Activated naive CD8-positive, alpha-beta T cell treated with anti-CD3 and anti-CD28 coated beads, Interleukin-2, amount 10 ng/mL, durations not matched to agents 7 days and 5 days (primary cell): ENCODE measurements around the gene CNTN2. TPM values are rescaled to one million over a fixed set of nuclear protein-coding genes. Genes with fewer than 3 reads are reported as not detected.
A peak's percentile ranks its signal among the peaks of the same experiment; 100 is the strongest.

Experiments
- ATAC-seq: fragments of 150-1000 bp; cut with Tn5 transposase; one replicate; pipeline ENCODE4 v1.10.0; 2021; ENCODE audit warnings: low read depth, moderate library complexity
- POLR2A ChIA-PET: fragments of 350-600 bp; sonication (Branson Sonifier 250); formaldehyde crosslinking; loops from one replicate; lab custom pipeline; 2021; ENCODE audit warnings: antibody characterized with exemption; lab: Charles Lee
- DNase-seq: peaks from one replicate; pipeline ENCODE4 v3.0.0; 2021
- H3K27ac Mint-ChIP-seq: one replicate; pipeline ENCODE4 v1.8.0; 2022; ENCODE audit warnings: mild to moderate bottlenecking, mixed read lengths
- H3K27me3 Mint-ChIP-seq: one replicate; pipeline ENCODE4 v1.8.0; 2022; ENCODE audit warnings: mild to moderate bottlenecking, moderate library complexity, mixed read lengths
- H3K36me3 Mint-ChIP-seq: one replicate; pipeline ENCODE4 v1.8.0; 2021; ENCODE audit warnings: mild to moderate bottlenecking, mixed read lengths
- H3K4me1 Mint-ChIP-seq: one replicate; pipeline ENCODE4 v1.8.0; 2021; ENCODE audit warnings: mixed read lengths
- H3K4me3 Mint-ChIP-seq: one replicate; pipeline ENCODE4 v1.8.0; 2022; ENCODE audit warnings: mild to moderate bottlenecking, moderate library complexity, mixed read lengths
- H3K9me3 Mint-ChIP-seq: one replicate; pipeline ENCODE4 v1.8.0; 2021; ENCODE audit warnings: mixed read lengths
- total RNA-seq, 2 experiments: library from RNA; stranded (reverse); gene quantifications; one replicate each; pipeline ENCODE4 v1.2.3, GENCODE V29; 2021

Gene CNTN2
- total RNA-seq, 2 experiments from 2014 or later = not detected

- ATAC-seq = no peak
- no peaks in the 10 kb centered on the region for H3K9me3 Mint-ChIP-seq
- peaks cover 32% of the 10 kb centered on the region for H3K27me3 Mint-ChIP-seq
- H3K36me3 Mint-ChIP-seq = no peaks in the 10 kb centered on the region
- no peak for DNase-seq
- H3K27ac Mint-ChIP-seq = no peak overlapping the region
- no peaks in the 10 kb centered on the region for H3K4me1 Mint-ChIP-seq
- no peak overlapping the region for H3K4me3 Mint-ChIP-seq
- POLR2A ChIA-PET = interaction anchor here (0.5 kb wide), 1 partner anchor 16 kb away, joined by 3 read pairs; no protein-coding TSS in a partner anchor
Observed at GRCh38 chr1:205049479-205049878, 6.5 kb downstream of the CNTN2 start.

GRCh38 chr1:205052690-205053089 is 9.7 kb downstream of the CNTN2 start:
- ATAC-seq (no peak), DNase-seq (no peak)
- Mint-ChIP-seq H3K4me1 (no peaks in the 10 kb centered on the region), H3K27ac (no peak overlapping the region), H3K9me3 (no peaks in the 10 kb centered on the region), H3K4me3 (no peak overlapping the region), H3K27me3 (peaks cover 6% of the 10 kb centered on the region), H3K36me3 (no peaks in the 10 kb centered on the region)
- POLR2A ChIA-PET = no interaction called here

GRCh38 chr1:205053296-205053695 is 10.3 kb downstream of the CNTN2 start:
- peaks cover 5% of the 10 kb centered on the region for H3K27me3 Mint-ChIP-seq
- H3K27ac Mint-ChIP-seq = no peak overlapping the region
- ATAC-seq = no peak
- H3K4me1 Mint-ChIP-seq = no peaks in the 10 kb centered on the region
- POLR2A ChIA-PET = no interaction called here
- H3K4me3 Mint-ChIP-seq = no peak overlapping the region
- no peak for DNase-seq
- H3K36me3 Mint-ChIP-seq = no peaks in the 10 kb centered on the region
- no peaks in the 10 kb centered on the region for H3K9me3 Mint-ChIP-seq

- no peak for ATAC-seq
- Mint-ChIP-seq H3K4me3 (no peak overlapping the region), H3K4me1 (no peaks in the 10 kb centered on the region), H3K9me3 (no peaks in the 10 kb centered on the region), H3K27me3 (peaks cover 2% of the 10 kb centered on the region), H3K27ac (no peak overlapping the region), H3K36me3 (no peaks in the 10 kb centered on the region)
- no peak for DNase-seq
- POLR2A ChIA-PET = no interaction called here
Observed at GRCh38 chr1:205054013-205054412, 11.0 kb downstream of the CNTN2 start.

- ATAC-seq (no peak), DNase-seq (no peak)
- Mint-ChIP-seq H3K4me3 (no peak overlapping the region), H3K27me3 (peaks cover under 1% of the 10 kb centered on the region), H3K9me3 (no peaks in the 10 kb centered on the region), H3K36me3 (no peaks in the 10 kb centered on the region), H3K27ac (no peak overlapping the region), H3K4me1 (no peaks in the 10 kb centered on the region)
- POLR2A ChIA-PET = no interaction called here
Observed at GRCh38 chr1:205056188-205056611, 13.2 kb downstream of the CNTN2 start.

- POLR2A ChIA-PET = no interaction called here
- no peak for DNase-seq
- no peak overlapping the region for H3K27ac Mint-ChIP-seq
- no peak overlapping the region for H3K4me3 Mint-ChIP-seq
- H3K9me3 Mint-ChIP-seq = no peaks in the 10 kb centered on the region
- ATAC-seq = no peak
- no peaks in the 10 kb centered on the region for H3K36me3 Mint-ChIP-seq
- H3K4me1 Mint-ChIP-seq = peaks cover 1% of the 10 kb centered on the region
- H3K27me3 Mint-ChIP-seq = no peaks in the 10 kb centered on the region
Observed at GRCh38 chr1:205056956-205057568, 14.1 kb downstream of the CNTN2 start.

GRCh38 chr1:205057808-205058575 is 15.0 kb downstream of the CNTN2 start:
- Mint-ChIP-seq H3K4me1 (peaks cover 1% of the 10 kb centered on the region), H3K4me3 (no peak overlapping the region), H3K27me3 (no peaks in the 10 kb centered on the region), H3K36me3 (no peaks in the 10 kb centered on the region), H3K9me3 (no peaks in the 10 kb centered on the region), H3K27ac (no peak overlapping the region)
- POLR2A ChIA-PET = no interaction called here
- DNase-seq (no peak), ATAC-seq (no peak)

GRCh38 chr1:205058853-205059252 is 15.8 kb downstream of the CNTN2 start:
- no peak overlapping the region for H3K27ac Mint-ChIP-seq
- POLR2A ChIA-PET = no interaction called here
- no peak overlapping the region for H3K4me3 Mint-ChIP-seq
- no peaks in the 10 kb centered on the region for H3K27me3 Mint-ChIP-seq
- DNase-seq (no peak), ATAC-seq (no peak)
- H3K36me3 Mint-ChIP-seq = no peaks in the 10 kb centered on the region
- no peaks in the 10 kb centered on the region for H3K9me3 Mint-ChIP-seq
- H3K4me1 Mint-ChIP-seq = peaks cover 1% of the 10 kb centered on the region

GRCh38 chr1:205059660-205060059 is 16.6 kb downstream of the CNTN2 start:
- Mint-ChIP-seq H3K27ac (no peak overlapping the region), H3K27me3 (no peaks in the 10 kb centered on the region), H3K9me3 (no peaks in the 10 kb centered on the region), H3K4me1 (peaks cover 1% of the 10 kb centered on the region), H3K36me3 (no peaks in the 10 kb centered on the region), H3K4me3 (no peak overlapping the region)
- POLR2A ChIA-PET = no interaction called here
- no peak for DNase-seq
- ATAC-seq = no peak

- H3K4me1 Mint-ChIP-seq = peaks cover 1% of the 10 kb centered on the region
- no peak overlapping the region for H3K4me3 Mint-ChIP-seq
- H3K27me3 Mint-ChIP-seq = no peaks in the 10 kb centered on the region
- ATAC-seq (no peak), DNase-seq (no peak)
- no peaks in the 10 kb centered on the region for H3K36me3 Mint-ChIP-seq
- H3K27ac Mint-ChIP-seq = no peak overlapping the region
- no peaks in the 10 kb centered on the region for H3K9me3 Mint-ChIP-seq
- POLR2A ChIA-PET = interaction anchor here (0.6 kb wide), 1 partner anchor 19 kb away, joined by 5 read pairs; no protein-coding TSS in a partner anchor
Observed at GRCh38 chr1:205060746-205061145, 17.7 kb downstream of the CNTN2 start.

GRCh38 chr1:205061227-205061626 is 18.2 kb downstream of the CNTN2 start:
- Mint-ChIP-seq H3K27me3 (no peaks in the 10 kb centered on the region), H3K36me3 (no peaks in the 10 kb centered on the region), H3K9me3 (no peaks in the 10 kb centered on the region), H3K4me1 (peaks cover 1% of the 10 kb centered on the region), H3K4me3 (no peak overlapping the region), H3K27ac (no peak overlapping the region)
- DNase-seq = peak; percentile 27
- ATAC-seq = no peak
- POLR2A ChIA-PET = interaction anchor here (0.6 to 1.1 kb wide), 2 partner anchors 14 to 19 kb away, joined by 3 to 5 read pairs; no protein-coding TSS in a partner anchor

- Mint-ChIP-seq H3K27me3 (no peaks in the 10 kb centered on the region), H3K4me3 (no peak overlapping the region), H3K27ac (no peak overlapping the region), H3K4me1 (peaks cover 1% of the 10 kb centered on the region), H3K9me3 (no peaks in the 10 kb centered on the region), H3K36me3 (no peaks in the 10 kb centered on the region)
- POLR2A ChIA-PET = interaction anchor here (1.1 kb wide), 1 partner anchor 13 kb away, joined by 3 read pairs; no protein-coding TSS in a partner anchor
- peak; percentile 58 for ATAC-seq
- peak; percentile 78 for DNase-seq
Observed at GRCh38 chr1:205061665-205062069, 18.7 kb downstream of the CNTN2 start.

GRCh38 chr1:205062319-205062718 is 19.3 kb downstream of the CNTN2 start:
- DNase-seq (peak; percentile 12), ATAC-seq (no peak)
- H3K27me3 Mint-ChIP-seq = no peaks in the 10 kb centered on the region
- H3K4me1 Mint-ChIP-seq = peaks cover 1% of the 10 kb centered on the region
- H3K36me3 Mint-ChIP-seq = no peaks in the 10 kb centered on the region
- H3K4me3 Mint-ChIP-seq = no peak overlapping the region
- POLR2A ChIA-PET = no interaction called here
- no peaks in the 10 kb centered on the region for H3K9me3 Mint-ChIP-seq
- H3K27ac Mint-ChIP-seq = no peak overlapping the region

- POLR2A ChIA-PET = no interaction called here
- peaks cover 1% of the 10 kb centered on the region for H3K4me1 Mint-ChIP-seq
- no peak overlapping the region for H3K4me3 Mint-ChIP-seq
- H3K9me3 Mint-ChIP-seq = no peaks in the 10 kb centered on the region
- H3K27me3 Mint-ChIP-seq = no peaks in the 10 kb centered on the region
- no peak overlapping the region for H3K27ac Mint-ChIP-seq
- H3K36me3 Mint-ChIP-seq = no peaks in the 10 kb centered on the region
- ATAC-seq = no peak
- no peak for DNase-seq
Observed at GRCh38 chr1:205062895-205063294, 19.9 kb downstream of the CNTN2 start.
